Pancreas (tissue), 10 donors: ENCODE results near the gene FRMD4A. TPM values are rescaled to one million over a fixed set of nuclear protein-coding genes. Genes with fewer than 3 reads are reported as not detected.
A peak's percentile ranks its signal among the peaks of the same experiment; 100 is the strongest.

Source experiments
- ATAC-seq, 4 donors: fragments of 200-7000 bp; cut with Tn5 transposase; one replicate each; pipeline versions ENCODE4 v1.8.0 to v1.9.1; 2020; ENCODE audit warnings: mild to moderate bottlenecking in 4 of 4, moderate library complexity in 4 of 4
- DNase-seq, 6 donors: peaks; one replicate each; pipeline ENCODE4 v3.0.0-alpha.2; 2020
- FAIRE-seq: peaks from 2 replicates; lab custom pipeline; 2012; peaks lifted over from hg19 to GRCh38; lab: Jason Lieb, UNC
- H3K27ac ChIP-seq, 4 donors: fragments of 200-600 bp; sonication (generic); 1 replicate in 3 of 4; 2 replicates in 1 of 4; pipeline versions ENCODE4 v1.5.0 to v1.8.0; 2020
- H3K27me3 ChIP-seq, 4 donors: fragments of 200-600 bp; one replicate each; pipeline ENCODE4 v1.8.0; 2021
- H3K36me3 ChIP-seq, 3 donors: fragments of 200-600 bp; sonication (generic) in 1 of 3; one replicate each; pipeline versions ENCODE4 v1.5.0 to v1.8.0; 2020 to 2021
- H3K4me1 ChIP-seq, 3 donors: fragments of 200-600 bp; one replicate each; pipeline ENCODE4 v1.8.0; 2021
- H3K4me3 ChIP-seq, 4 donors: fragments of 200-600 bp; sonication (generic) in 2 of 4; one replicate each; pipeline versions ENCODE4 v1.5.0 to v1.8.0; 2020 to 2021
- H3K9me3 ChIP-seq, 4 donors: fragments of 200-600 bp; one replicate each; pipeline ENCODE4 v1.8.0; 2021
- CTCF ChIP-seq, 4 donors: fragments of 200-600 bp; sonication (generic) in 3 of 4; IDR thresholded peaks; one replicate each; pipeline versions ENCODE4 v1.5.0 to v1.8.0; 2021; ENCODE audit warnings: antibody characterized with exemption in 4 of 4
- WGBS, 2 donors: extraction: QIAGEN DNeasy Blood & Tissue Kit; methylation state at CpG; one replicate each; pipeline ENCODE4 v1.1.7; 2013; 5-methylcytosine and 5-hydroxymethylcytosine counted together
- intact Hi-C, 3 donors: fragments of 100-400 bp; cut with DNase I; formaldehyde crosslinking; loops; one replicate each; pipeline versions ENCODE4 v1.11.1 to v1.14.2; 2022
- polyA plus RNA-seq, 2 donors: library from polyadenylated mRNA; stranded (reverse); fragments of 200-250 nt; gene quantifications; one replicate each; pipeline ENCODE4 v1.2.3, GENCODE V29; 2013
- total RNA-seq, 6 donors: library from RNA; stranded (reverse); fragmentation: NEBNext Ultra II Directional in 4 of 6; extraction: Animal tissue kit (Norgen Biotek cat#: 25700) in 4 of 6; gene quantifications; one replicate each; pipeline versions ENCODE4 v1.2.1 to v1.2.4, GENCODE V29; 2021 to 2023
- donor health status: healthy with polysubstance abuse.
- donor health status: DM: no; HTN: no; CAD: no; lungs with moderate emphysema.
- donor health status: DM: no; HTN: no; CAD: no.
- donor health status: control.
- donor health status: control.
- donor health status: Bipolar disorder and iron deficiency.
- donor health status: DM: yes; HTN: yes; CAD: no.
- donor health status: DM: no; HTN: no; CAD: no.
- donor health status: DM: no; HTN: no; CAD: no.
- donor health status: DM: yes; HTN: yes; CAD: no.

Gene FRMD4A
- total and polyA plus RNA-seq, 8 donors, result 13.5 to 27.5 (median 18.7) TPM

- peaks cover 0 to 7% (median 7%) of the 10 kb centered on the region in 3 donors for H3K36me3 ChIP-seq
- no peak for TF ChIP-seq CTCF (IDR thresholded peaks at IDR 0.05)
- H3K27me3 ChIP-seq, result no peaks in the 10 kb centered on the region
- intact Hi-C loops, result no loop called here
- no peaks in the 10 kb centered on the region for H3K9me3 ChIP-seq
- WGBS, 2 donors, result 74 to 81% methylated on average over 4 of the region's 4 CpGs
- no peak overlapping the region for H3K4me3 ChIP-seq
- H3K27ac ChIP-seq, result no peak overlapping the region
- H3K4me1 ChIP-seq, result no peaks in the 10 kb centered on the region
- FAIRE-seq (peak; percentile 20), ATAC-seq (no peak), DNase-seq (no peak)
Observed at GRCh38 chr10:13617116-13617515, 713.6 kb downstream of the FRMD4A start.

GRCh38 chr10:13615650-13616300 is 714.9 kb downstream of the FRMD4A start:
- H3K36me3 ChIP-seq, result peaks cover 0 to 7% (median 5%) of the 10 kb centered on the region in 3 donors
- TF ChIP-seq CTCF (IDR thresholded peaks at IDR 0.05), result no peak
- no peaks in the 10 kb centered on the region for H3K27me3 ChIP-seq
- no peaks in the 10 kb centered on the region for H3K9me3 ChIP-seq
- no peak overlapping the region for H3K4me3 ChIP-seq
- 62 to 64% methylated on average over 7 of the region's 7 CpGs for WGBS, 2 donors
- intact Hi-C loops, result no loop called here
- FAIRE-seq, result no peak
- no peaks in the 10 kb centered on the region for H3K4me1 ChIP-seq
- no peak for DNase-seq
- no peak for ATAC-seq
- no peak overlapping the region for H3K27ac ChIP-seq

- intact Hi-C loops, result no loop called here
- no peak for TF ChIP-seq CTCF (IDR thresholded peaks at IDR 0.05)
- no peak overlapping the region for H3K4me3 ChIP-seq
- DNase-seq (no peak), ATAC-seq (peak in 3 of 4 donors; percentile 22 to 45 (median 29)), FAIRE-seq (no peak)
- peaks cover 8 to 9% (median 8%) of the 10 kb centered on the region in 3 donors for H3K36me3 ChIP-seq
- no peaks in the 10 kb centered on the region for H3K9me3 ChIP-seq
- H3K4me1 ChIP-seq, result no peaks in the 10 kb centered on the region
- H3K27ac ChIP-seq, result no peak overlapping the region
- no peaks in the 10 kb centered on the region for H3K27me3 ChIP-seq
- 76 to 81% methylated on average over 8 of the region's 8 CpGs for WGBS, 2 donors
Observed at GRCh38 chr10:13614530-13615332, 716.0 kb downstream of the FRMD4A start.

- Histone ChIP-seq H3K9me3 (no peaks in the 10 kb centered on the region), H3K27me3 (no peaks in the 10 kb centered on the region), H3K4me1 (no peaks in the 10 kb centered on the region), H3K27ac (no peak overlapping the region), H3K4me3 (no peak overlapping the region), H3K36me3 (peaks cover 8 to 14% (median 9%) of the 10 kb centered on the region in 3 donors)
- ATAC-seq (peak in 3 of 4 donors; percentile 47 to 58 (median 49)), DNase-seq (no peak), FAIRE-seq (peak; percentile 39)
- no peak for TF ChIP-seq CTCF (IDR thresholded peaks at IDR 0.05)
- WGBS, 2 donors, result 58 to 59% methylated on average over 5 of the region's 5 CpGs
- intact Hi-C loops, result no loop called here
Observed at GRCh38 chr10:13613519-13613918, 717.2 kb downstream of the FRMD4A start.
